ENCODE results near the gene ARL8B.

Gene ARL8B

DNA sequence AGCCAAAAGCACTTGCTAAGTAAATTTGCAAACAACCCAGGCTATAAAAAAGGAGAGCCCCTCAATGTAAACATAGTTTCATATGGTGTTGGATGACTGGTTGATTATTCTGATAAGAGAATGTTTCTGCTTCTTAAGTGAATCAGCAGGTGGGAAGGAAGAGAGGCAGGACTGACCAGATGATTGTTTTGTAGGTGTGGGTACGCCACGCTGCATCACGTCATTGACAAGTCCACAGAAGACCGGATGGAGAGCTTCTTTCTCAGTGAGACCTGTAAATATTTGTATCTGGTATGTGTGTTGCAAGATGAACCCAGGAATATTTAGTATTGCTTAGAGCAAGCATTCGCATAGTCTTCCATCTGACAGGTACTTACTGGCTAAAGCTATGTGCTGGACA, 88.8 kb downstream of the ARL8B start:
- DNase-seq (ENCODE audit: low read depth): no peak
- no peak for TF ChIP-seq CTCF (IDR thresholded peaks at IDR 0.05; ENCODE audit: insufficient read depth, low read depth, low read length, missing control alignments)
- H3K4me3 ChIP-seq (ENCODE audit: low read length): no peak overlapping the region

DNA sequence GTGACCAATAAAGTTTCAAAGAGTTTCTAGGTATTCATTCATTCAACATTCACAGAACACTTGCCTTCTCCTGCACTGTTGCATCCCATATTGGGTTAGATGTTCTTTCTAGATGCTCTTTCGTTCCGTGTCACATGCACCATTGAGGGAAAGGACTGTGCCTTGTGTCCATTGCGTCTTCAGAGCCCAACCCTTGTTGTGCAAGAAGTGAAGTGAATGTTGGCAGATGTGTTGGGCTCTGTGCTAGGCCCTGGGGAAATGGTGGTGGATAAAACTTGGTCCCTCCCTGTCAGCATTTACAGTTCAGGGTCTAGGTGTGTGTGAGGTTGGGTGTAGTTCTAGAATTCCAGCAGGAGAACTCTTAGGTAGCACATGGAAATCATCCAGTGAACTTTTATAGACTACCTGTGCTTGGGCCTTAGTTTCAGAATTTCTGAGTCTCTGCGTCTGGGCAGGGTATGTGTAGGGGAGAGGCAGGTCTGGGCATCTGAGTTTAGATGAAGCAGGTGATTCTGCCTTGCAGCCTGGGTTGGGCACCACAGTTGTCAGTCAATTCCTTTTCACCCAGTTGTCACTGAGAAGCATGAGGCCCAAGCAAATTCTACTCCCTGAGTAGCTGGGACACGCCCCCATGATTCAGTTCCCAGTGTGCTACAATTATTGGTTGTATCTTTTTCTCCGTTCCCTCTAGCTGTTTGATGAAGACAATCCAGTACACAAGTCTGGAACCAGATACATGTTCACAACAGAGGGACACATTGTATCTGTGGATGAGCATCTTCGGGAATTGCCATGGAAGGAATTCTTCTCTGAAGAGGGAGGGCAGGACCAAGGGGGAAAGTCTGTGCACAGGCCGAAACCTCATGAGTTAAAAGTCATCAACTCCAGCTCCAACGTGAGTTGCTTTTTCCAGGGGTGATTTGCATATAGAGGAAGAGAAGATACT, 90.8 kb downstream of the ARL8B start:
- peak; percentile 64 for DNase-seq (ENCODE audit: low read depth)
- no peak for TF ChIP-seq CTCF (IDR thresholded peaks at IDR 0.05; ENCODE audit: insufficient read depth, low read depth, low read length, missing control alignments)
- H3K4me3 ChIP-seq (ENCODE audit: low read length): no peak overlapping the region

GRCh38 chr3:5213574-5213966, 91.5 kb downstream of the ARL8B start:
- no peak overlapping the region for H3K4me3 ChIP-seq (ENCODE audit: low read length)
- DNase-seq (ENCODE audit: low read depth): no peak
- TF ChIP-seq CTCF (IDR thresholded peaks at IDR 0.05; ENCODE audit: insufficient read depth, low read depth, low read length, missing control alignments): no peak

DNA sequence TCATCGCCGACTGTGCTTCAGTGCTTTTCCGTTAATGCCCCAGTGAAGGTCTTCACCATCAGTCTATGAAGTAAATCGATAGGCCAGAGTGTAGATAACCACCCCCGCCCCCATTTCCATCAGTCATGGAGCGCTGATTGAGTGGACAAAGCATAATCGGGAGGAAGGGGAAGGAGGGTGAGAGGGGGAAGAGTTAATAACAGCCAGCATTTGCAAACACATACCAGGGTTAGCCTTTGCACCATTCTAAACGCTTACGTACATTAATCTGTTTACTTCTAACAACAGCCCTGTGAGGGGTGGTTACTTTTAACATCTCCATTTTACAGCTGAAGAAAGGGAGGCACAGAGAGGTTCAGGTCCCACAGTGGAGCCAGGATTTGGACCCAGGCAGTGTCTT, 92.3 kb downstream of the ARL8B start:
- DNase-seq (ENCODE audit: low read depth): no peak
- no peak for TF ChIP-seq CTCF (IDR thresholded peaks at IDR 0.05; ENCODE audit: insufficient read depth, low read depth, low read length, missing control alignments)
- H3K4me3 ChIP-seq (ENCODE audit: low read length): no peak overlapping the region

GRCh38 chr3:5217824-5218595, 95.9 kb downstream of the ARL8B start:
- DNase-seq (ENCODE audit: low read depth): no peak
- TF ChIP-seq CTCF (IDR thresholded peaks at IDR 0.05; ENCODE audit: insufficient read depth, low read depth, low read length, missing control alignments): no peak
- H3K4me3 ChIP-seq (ENCODE audit: low read length): no peak overlapping the region

- no peak for DNase-seq (ENCODE audit: low read depth)
- H3K4me3 ChIP-seq (ENCODE audit: low read length): no peak overlapping the region
- TF ChIP-seq CTCF (IDR thresholded peaks at IDR 0.05; ENCODE audit: insufficient read depth, low read depth, low read length, missing control alignments): no peak
These were observed 96.7 kb downstream of the ARL8B start for GRCh38 chr3:5218815-5219214.
